Measurements from ENCODE around the gene ELAVL4. TPM values are rescaled to one million over a fixed set of nuclear protein-coding genes. Genes with fewer than 3 reads are reported as not detected.

Gene ELAVL4
- total RNA-seq, 1 experiment from 2014 or later = 0.50 TPM

DNA sequence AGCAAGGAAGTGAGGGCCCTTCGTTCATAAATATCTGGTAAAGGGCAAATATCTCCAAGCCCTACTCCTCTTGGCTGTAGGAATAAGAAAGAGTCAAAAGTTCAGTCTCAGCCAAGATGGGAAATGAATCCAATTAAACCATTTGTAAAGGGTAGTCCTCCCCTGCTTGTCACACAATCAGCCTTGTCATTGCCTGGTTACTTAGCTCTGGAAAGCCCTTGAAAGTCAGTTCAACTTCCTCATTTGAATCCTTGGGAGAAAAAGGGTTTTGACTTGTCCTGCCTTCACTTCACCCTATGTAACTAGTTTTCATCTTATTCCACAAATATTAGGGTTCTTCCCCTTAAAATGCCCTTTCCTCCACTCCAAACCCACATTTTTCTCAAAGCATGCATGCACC, 100.0 kb downstream of the ELAVL4 start:
- CTCF ChIA-PET = interaction anchor here (0.7 kb wide), 1 partner anchor 125 kb away, joined by 4 read pairs; no protein-coding TSS in a partner anchor
- Mint-ChIP-seq H3K27ac (no peak overlapping the region), H3K4me1 (no peaks in the 10 kb centered on the region), H3K9me3 (no peaks in the 10 kb centered on the region), H3K4me3 (no peak overlapping the region), H3K27me3 (ENCODE audit: low read depth) (no peaks in the 10 kb centered on the region; the same call in 1 of the 2 replicates), H3K36me3 (no peaks in the 10 kb centered on the region)
- ATAC-seq = no peak
- DNase-seq (ENCODE audit: low spot score) = no peak
- TF ChIP-seq, protein P1, sequence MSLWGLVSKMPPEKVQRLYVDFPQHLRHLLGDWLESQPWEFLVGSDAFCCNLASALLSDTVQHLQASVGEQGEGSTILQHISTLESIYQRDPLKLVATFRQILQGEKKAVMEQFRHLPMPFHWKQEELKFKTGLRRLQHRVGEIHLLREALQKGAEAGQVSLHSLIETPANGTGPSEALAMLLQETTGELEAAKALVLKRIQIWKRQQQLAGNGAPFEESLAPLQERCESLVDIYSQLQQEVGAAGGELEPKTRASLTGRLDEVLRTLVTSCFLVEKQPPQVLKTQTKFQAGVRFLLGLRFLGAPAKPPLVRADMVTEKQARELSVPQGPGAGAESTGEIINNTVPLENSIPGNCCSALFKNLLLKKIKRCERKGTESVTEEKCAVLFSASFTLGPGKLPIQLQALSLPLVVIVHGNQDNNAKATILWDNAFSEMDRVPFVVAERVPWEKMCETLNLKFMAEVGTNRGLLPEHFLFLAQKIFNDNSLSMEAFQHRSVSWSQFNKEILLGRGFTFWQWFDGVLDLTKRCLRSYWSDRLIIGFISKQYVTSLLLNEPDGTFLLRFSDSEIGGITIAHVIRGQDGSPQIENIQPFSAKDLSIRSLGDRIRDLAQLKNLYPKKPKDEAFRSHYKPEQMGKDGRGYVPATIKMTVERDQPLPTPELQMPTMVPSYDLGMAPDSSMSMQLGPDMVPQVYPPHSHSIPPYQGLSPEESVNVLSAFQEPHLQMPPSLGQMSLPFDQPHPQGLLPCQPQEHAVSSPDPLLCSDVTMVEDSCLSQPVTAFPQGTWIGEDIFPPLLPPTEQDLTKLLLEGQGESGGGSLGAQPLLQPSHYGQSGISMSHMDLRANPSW (CRISPR knock-in tag; conservative IDR thresholded peaks at IDR 0.05; ENCODE audit: low read depth) = no peak
- no peak for TF ChIP-seq GTF2I (CRISPR knock-in tag; conservative IDR thresholded peaks at IDR 0.05)
- no peak for TF ChIP-seq CREB1 (CRISPR knock-in tag; IDR thresholded peaks at IDR 0.05)
- TF ChIP-seq, protein P2, sequence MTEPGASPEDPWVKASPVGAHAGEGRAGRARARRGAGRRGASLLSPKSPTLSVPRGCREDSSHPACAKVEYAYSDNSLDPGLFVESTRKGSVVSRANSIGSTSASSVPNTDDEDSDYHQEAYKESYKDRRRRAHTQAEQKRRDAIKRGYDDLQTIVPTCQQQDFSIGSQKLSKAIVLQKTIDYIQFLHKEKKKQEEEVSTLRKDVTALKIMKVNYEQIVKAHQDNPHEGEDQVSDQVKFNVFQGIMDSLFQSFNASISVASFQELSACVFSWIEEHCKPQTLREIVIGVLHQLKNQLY (CRISPR knock-in tag; IDR thresholded peaks at IDR 0.05) = no peak
- POLR2A ChIA-PET = no interaction called here

DNA sequence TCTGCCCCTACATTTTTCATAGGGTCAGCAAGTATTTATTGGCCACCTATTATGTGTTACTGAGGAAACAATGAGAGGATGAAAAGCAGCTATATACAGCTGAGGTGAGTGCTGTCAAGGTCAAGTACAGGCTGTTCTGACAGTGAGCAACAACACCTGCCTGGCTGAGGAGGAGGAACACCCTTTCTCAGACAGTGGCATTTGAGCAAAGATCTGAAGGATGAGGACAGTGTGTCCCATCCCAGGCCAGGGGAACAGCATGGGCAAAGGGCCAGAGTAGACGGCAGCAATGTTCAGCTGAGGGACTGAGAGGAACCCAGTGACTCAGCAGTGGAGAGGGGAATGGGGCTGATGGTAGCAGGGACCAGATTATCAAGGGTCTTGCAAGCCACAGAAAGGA, 101.0 kb downstream of the ELAVL4 start:
- Mint-ChIP-seq H3K4me3 (no peak overlapping the region), H3K4me1 (no peaks in the 10 kb centered on the region)
- TF ChIP-seq HMGA2 (CRISPR knock-in tag; IDR thresholded peaks at IDR 0.05) = no peak
- TF ChIP-seq RORB (CRISPR knock-in tag; IDR thresholded peaks at IDR 0.05) = no peak
- TF ChIP-seq, protein P3, sequence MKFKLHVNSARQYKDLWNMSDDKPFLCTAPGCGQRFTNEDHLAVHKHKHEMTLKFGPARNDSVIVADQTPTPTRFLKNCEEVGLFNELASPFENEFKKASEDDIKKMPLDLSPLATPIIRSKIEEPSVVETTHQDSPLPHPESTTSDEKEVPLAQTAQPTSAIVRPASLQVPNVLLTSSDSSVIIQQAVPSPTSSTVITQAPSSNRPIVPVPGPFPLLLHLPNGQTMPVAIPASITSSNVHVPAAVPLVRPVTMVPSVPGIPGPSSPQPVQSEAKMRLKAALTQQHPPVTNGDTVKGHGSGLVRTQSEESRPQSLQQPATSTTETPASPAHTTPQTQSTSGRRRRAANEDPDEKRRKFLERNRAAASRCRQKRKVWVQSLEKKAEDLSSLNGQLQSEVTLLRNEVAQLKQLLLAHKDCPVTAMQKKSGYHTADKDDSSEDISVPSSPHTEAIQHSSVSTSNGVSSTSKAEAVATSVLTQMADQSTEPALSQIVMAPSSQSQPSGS (CRISPR knock-in tag; IDR thresholded peaks at IDR 0.05; ENCODE audit: borderline replicate concordance, low read depth) = no peak
- TF ChIP-seq KAT7 (CRISPR knock-in tag; IDR thresholded peaks at IDR 0.05; ENCODE audit: borderline replicate concordance) = no peak
- no peak for TF ChIP-seq MXD4 (CRISPR knock-in tag; IDR thresholded peaks at IDR 0.05; ENCODE audit: borderline replicate concordance)
- no peak for TF ChIP-seq CREM (CRISPR knock-in tag; IDR thresholded peaks at IDR 0.05)
- TF ChIP-seq, protein P4, sequence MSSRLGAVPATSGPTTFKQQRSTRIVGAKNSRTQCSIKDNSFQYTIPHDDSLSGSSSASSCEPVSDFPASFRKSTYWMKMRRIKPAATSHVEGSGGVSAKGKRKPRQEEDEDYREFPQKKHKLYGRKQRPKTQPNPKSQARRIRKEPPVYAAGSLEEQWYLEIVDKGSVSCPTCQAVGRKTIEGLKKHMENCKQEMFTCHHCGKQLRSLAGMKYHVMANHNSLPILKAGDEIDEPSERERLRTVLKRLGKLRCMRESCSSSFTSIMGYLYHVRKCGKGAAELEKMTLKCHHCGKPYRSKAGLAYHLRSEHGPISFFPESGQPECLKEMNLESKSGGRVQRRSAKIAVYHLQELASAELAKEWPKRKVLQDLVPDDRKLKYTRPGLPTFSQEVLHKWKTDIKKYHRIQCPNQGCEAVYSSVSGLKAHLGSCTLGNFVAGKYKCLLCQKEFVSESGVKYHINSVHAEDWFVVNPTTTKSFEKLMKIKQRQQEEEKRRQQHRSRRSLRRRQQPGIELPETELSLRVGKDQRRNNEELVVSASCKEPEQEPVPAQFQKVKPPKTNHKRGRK (CRISPR knock-in tag; IDR thresholded peaks at IDR 0.05; ENCODE audit: borderline replicate concordance) = no peak
- no peak for TF ChIP-seq ZBTB21 (CRISPR knock-in tag; IDR thresholded peaks at IDR 0.05; ENCODE audit: borderline replicate concordance)
- TF ChIP-seq TP53 (CRISPR knock-in tag; IDR thresholded peaks at IDR 0.05) = no peak
- no peak for TF ChIP-seq EMX1 (CRISPR knock-in tag; IDR thresholded peaks at IDR 0.05)
- TF ChIP-seq, protein P5, sequence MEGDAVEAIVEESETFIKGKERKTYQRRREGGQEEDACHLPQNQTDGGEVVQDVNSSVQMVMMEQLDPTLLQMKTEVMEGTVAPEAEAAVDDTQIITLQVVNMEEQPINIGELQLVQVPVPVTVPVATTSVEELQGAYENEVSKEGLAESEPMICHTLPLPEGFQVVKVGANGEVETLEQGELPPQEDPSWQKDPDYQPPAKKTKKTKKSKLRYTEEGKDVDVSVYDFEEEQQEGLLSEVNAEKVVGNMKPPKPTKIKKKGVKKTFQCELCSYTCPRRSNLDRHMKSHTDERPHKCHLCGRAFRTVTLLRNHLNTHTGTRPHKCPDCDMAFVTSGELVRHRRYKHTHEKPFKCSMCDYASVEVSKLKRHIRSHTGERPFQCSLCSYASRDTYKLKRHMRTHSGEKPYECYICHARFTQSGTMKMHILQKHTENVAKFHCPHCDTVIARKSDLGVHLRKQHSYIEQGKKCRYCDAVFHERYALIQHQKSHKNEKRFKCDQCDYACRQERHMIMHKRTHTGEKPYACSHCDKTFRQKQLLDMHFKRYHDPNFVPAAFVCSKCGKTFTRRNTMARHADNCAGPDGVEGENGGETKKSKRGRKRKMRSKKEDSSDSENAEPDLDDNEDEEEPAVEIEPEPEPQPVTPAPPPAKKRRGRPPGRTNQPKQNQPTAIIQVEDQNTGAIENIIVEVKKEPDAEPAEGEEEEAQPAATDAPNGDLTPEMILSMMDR (IDR thresholded peaks at IDR 0.05) = no peak
- TF ChIP-seq SMAD4 (CRISPR knock-in tag; IDR thresholded peaks at IDR 0.05) = no peak
- TF ChIP-seq GTF2I (CRISPR knock-in tag; conservative IDR thresholded peaks at IDR 0.05) = no peak
- no peak for TF ChIP-seq NFATC4 (CRISPR knock-in tag; IDR thresholded peaks at IDR 0.05)
- TF ChIP-seq, protein P6, sequence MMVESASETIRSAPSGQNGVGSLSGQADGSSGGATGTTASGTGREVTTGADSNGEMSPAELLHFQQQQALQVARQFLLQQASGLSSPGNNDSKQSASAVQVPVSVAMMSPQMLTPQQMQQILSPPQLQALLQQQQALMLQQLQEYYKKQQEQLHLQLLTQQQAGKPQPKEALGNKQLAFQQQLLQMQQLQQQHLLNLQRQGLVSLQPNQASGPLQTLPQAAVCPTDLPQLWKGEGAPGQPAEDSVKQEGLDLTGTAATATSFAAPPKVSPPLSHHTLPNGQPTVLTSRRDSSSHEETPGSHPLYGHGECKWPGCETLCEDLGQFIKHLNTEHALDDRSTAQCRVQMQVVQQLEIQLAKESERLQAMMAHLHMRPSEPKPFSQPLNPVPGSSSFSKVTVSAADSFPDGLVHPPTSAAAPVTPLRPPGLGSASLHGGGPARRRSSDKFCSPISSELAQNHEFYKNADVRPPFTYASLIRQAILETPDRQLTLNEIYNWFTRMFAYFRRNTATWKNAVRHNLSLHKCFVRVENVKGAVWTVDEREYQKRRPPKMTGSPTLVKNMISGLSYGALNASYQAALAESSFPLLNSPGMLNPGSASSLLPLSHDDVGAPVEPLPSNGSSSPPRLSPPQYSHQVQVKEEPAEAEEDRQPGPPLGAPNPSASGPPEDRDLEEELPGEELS (CRISPR knock-in tag; IDR thresholded peaks at IDR 0.05) = no peak
- no peak for TF ChIP-seq ATF1 (CRISPR knock-in tag; IDR thresholded peaks at IDR 0.05)
- TF ChIP-seq, protein P7, sequence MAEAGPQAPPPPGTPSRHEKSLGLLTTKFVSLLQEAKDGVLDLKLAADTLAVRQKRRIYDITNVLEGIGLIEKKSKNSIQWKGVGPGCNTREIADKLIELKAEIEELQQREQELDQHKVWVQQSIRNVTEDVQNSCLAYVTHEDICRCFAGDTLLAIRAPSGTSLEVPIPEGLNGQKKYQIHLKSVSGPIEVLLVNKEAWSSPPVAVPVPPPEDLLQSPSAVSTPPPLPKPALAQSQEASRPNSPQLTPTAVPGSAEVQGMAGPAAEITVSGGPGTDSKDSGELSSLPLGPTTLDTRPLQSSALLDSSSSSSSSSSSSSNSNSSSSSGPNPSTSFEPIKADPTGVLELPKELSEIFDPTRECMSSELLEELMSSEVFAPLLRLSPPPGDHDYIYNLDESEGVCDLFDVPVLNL (CRISPR knock-in tag; IDR thresholded peaks at IDR 0.05; ENCODE audit: borderline replicate concordance, low read depth) = no peak
- TF ChIP-seq ZNF671 (CRISPR knock-in tag; IDR thresholded peaks at IDR 0.05) = no peak

More for the DNA sequence above, 101.0 kb downstream of the ELAVL4 start:
- POLR2A ChIA-PET = no interaction called here
- Mint-ChIP-seq H3K27me3 (ENCODE audit: low read depth) (no peaks in the 10 kb centered on the region; the same call in 1 of the 2 replicates), H3K9me3 (no peaks in the 10 kb centered on the region), H3K27ac (no peak overlapping the region), H3K36me3 (no peaks in the 10 kb centered on the region)
- CTCF ChIA-PET = no interaction called here
- DNase-seq (ENCODE audit: low spot score) = no peak
- ATAC-seq = no peak
